Hindlimb muscle (tissue), 1 donor: ENCODE results near the gene ATP1A2. TPM values are rescaled to one million over a fixed set of nuclear protein-coding genes. Genes with fewer than 3 reads are reported as not detected.

Experiments
- DNase-seq: peaks from one replicate; pipeline ENCODE4 v3.0.0-alpha.2; 2013
- polyA plus RNA-seq: library from polyadenylated mRNA; unstranded; fragments of 120-200 nt; gene quantifications from one replicate; pipeline ENCODE4 v1.2.1, GENCODE V29; 2013; ENCODE audit not compliant: insufficient read length

Gene ATP1A2
- polyA plus RNA-seq, 1 donor: 87.0 TPM

GRCh38 chr1:160179336-160179735 is 63.8 kb downstream of the ATP1A2 start:
- DNase-seq: no peak

GRCh38 chr1:160186246-160186645 is 70.7 kb downstream of the ATP1A2 start:
- no peak for DNase-seq

- no peak for DNase-seq
Observed at GRCh38 chr1:160186729-160187128, 71.2 kb downstream of the ATP1A2 start.

GRCh38 chr1:160187407-160187806 is 71.8 kb downstream of the ATP1A2 start:
- no peak for DNase-seq

GRCh38 chr1:160188341-160188740 is 72.8 kb downstream of the ATP1A2 start:
- DNase-seq: no peak

GRCh38 chr1:160189649-160190625 is 74.4 kb downstream of the ATP1A2 start, which contains the start of gene CASQ1:
Gene CASQ1, plus strand, starts transcription at chr1:160190575. Its CDS starts 177 bp downstream, at chr1:160190752.
- DNase-seq: peak; percentile 63

- no peak for DNase-seq
Observed at GRCh38 chr1:160191756-160192155, 76.2 kb downstream of the ATP1A2 start.

GRCh38 chr1:160192234-160192633 is 76.7 kb downstream of the ATP1A2 start:
- DNase-seq: no peak

Other genes with a start within 250 kb of the ATP1A2 start
- gene CFAP45, start 215.6 kb upstream of the ATP1A2 start, polyA plus RNA-seq: 0.40 TPM
- 155 TPM for gene TAGLN2, start 190.3 kb upstream of the ATP1A2 start, polyA plus RNA-seq
- 0.65 TPM for gene IGSF9, start 170.1 kb upstream of the ATP1A2 start, polyA plus RNA-seq
- not detected for gene SLAMF9, start 161.5 kb upstream of the ATP1A2 start, polyA plus RNA-seq
- gene PIGM, start 83.8 kb upstream of the ATP1A2 start, polyA plus RNA-seq: 5.0 TPM
- 0.46 TPM for gene KCNJ10, start 45.6 kb upstream of the ATP1A2 start, polyA plus RNA-seq
- 0.09 TPM for gene KCNJ9, start 34.2 kb upstream of the ATP1A2 start, polyA plus RNA-seq
- gene IGSF8, start 17.1 kb upstream of the ATP1A2 start, polyA plus RNA-seq: 21.6 TPM
- gene ATP1A4, start 35.8 kb downstream of the ATP1A2 start, polyA plus RNA-seq: 4.0 TPM
- 912 TPM for gene CASQ1, start 74.8 kb downstream of the ATP1A2 start, polyA plus RNA-seq
- gene PEA15, start 89.6 kb downstream of the ATP1A2 start, polyA plus RNA-seq: 117 TPM
- gene DCAF8, start 146.8 kb downstream of the ATP1A2 start, polyA plus RNA-seq: 115 TPM
- gene PEX19, start 169.4 kb downstream of the ATP1A2 start, polyA plus RNA-seq: 45.3 TPM
- gene COPA, start 227.5 kb downstream of the ATP1A2 start, polyA plus RNA-seq: 122 TPM
- 108 TPM for gene NCSTN, start 227.6 kb downstream of the ATP1A2 start, polyA plus RNA-seq